ENCODE measurements around the gene ERICH6.

ERICH6 gene

DNA sequence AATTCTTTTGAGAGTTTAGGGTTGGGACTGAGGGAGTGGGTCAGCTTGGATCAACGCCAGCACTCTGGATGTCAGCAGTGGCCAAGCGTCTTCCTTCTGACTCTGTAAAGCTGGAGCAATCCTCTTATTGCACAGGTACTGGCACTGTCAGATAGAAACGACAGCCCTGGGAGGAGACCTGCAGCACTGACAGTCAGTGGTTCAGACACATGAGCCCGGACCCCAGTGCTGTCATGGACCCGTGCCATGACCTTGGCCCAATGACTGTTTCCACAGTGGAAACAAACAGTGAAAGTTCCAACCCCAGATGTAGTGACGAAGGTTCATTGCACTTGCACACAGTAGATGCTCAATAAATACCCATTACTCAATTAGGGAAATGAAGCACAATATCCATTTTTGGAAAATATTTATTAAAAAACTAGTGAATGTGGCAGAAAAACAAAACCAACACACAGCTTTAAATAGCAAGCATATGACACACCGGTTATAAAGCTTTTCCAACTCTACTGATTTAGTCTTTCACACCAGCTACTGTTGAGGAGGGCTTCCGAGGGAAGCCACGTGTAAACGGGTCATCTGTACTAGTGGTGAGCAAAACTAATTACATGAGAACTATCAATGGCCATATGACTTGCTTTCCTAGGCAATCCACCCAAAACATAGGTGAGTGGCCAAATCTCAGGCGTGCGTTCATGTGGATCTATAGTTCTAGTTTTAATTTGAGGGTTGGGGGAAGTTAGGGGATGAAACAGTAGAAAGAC is 37.2 kb upstream of the ERICH6 start:
- TF ChIP-seq, protein P1, sequence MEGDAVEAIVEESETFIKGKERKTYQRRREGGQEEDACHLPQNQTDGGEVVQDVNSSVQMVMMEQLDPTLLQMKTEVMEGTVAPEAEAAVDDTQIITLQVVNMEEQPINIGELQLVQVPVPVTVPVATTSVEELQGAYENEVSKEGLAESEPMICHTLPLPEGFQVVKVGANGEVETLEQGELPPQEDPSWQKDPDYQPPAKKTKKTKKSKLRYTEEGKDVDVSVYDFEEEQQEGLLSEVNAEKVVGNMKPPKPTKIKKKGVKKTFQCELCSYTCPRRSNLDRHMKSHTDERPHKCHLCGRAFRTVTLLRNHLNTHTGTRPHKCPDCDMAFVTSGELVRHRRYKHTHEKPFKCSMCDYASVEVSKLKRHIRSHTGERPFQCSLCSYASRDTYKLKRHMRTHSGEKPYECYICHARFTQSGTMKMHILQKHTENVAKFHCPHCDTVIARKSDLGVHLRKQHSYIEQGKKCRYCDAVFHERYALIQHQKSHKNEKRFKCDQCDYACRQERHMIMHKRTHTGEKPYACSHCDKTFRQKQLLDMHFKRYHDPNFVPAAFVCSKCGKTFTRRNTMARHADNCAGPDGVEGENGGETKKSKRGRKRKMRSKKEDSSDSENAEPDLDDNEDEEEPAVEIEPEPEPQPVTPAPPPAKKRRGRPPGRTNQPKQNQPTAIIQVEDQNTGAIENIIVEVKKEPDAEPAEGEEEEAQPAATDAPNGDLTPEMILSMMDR (IDR thresholded peaks at IDR 0.05; ENCODE audit: low read depth, low read length) = no peak
- H3K4me3 ChIP-seq (ENCODE audit: low read depth, low read length) = no peak overlapping the region

DNA sequence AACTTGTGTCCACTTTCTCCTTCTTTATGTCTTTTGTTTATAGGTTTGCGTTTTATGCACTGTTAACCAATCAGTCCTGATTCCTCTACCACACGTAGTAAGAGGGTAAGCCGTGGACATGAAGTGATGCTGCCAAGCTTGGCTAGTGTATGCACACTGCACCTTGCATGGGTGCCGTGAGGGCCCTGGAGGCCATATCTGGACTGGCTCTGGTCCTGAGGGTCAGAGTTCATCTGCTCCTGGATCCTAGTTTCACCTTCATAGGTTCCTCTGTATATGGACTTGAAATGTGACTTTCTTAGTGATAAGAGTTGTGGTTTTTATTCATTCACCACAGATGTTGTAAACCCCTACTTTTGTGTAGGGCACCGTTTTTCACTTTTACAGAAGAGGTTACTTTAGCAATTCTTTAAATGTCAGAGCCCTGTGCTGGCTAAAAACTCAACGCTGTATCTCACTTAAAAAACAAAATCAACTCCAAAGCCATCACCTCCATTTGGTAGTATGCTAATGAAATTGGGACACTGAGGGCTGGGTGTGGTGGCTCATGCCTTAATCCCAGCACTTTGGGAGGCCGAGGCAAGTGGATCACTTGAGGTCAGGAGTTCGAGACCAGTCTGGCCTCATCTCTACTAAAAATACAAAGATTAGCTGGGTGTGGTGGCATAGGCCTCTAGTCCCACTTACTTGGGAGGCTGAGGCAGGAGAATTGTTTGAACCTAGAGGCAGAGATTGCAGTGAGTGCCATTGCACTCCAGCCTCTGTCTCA is 36.3 kb upstream of the ERICH6 start:
- TF ChIP-seq, protein P1 (IDR thresholded peaks at IDR 0.05; ENCODE audit: low read depth, low read length) = no peak
- no peak overlapping the region for H3K4me3 ChIP-seq (ENCODE audit: low read depth, low read length)

DNA sequence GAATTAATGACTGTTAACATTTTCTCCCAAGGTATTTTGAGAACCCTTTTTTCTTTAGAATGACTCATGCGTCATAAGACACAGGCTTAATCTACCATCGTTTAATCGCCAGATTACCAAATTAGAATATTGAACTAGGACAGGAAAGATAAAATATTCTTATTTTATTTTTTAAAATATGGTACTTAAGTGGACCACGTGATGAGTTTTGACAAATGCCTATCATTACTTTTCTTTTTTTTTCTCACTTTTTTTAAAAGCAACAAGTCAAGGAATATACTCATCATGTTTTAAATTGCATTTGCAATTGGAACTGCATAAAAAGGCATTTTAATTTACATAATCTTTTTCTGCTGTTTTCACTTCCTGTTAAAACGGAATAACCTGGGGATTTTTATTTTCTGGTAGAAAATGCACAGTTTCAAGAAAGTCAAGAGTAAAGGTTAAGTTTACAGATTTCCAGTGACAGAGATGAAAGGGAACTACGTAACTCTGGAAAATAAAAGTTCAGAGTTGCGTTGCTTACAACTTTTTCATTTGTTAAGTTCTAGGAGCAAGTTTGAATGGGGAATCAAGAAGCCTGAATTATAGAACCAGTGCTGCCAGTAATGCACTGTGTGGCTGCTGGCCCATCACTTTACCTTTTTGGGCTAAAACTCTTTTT is 35.6 kb upstream of the ERICH6 start:
- TF ChIP-seq, protein P1 (IDR thresholded peaks at IDR 0.05; ENCODE audit: low read depth, low read length) = no peak
- no peak overlapping the region for H3K4me3 ChIP-seq (ENCODE audit: low read depth, low read length)

DNA sequence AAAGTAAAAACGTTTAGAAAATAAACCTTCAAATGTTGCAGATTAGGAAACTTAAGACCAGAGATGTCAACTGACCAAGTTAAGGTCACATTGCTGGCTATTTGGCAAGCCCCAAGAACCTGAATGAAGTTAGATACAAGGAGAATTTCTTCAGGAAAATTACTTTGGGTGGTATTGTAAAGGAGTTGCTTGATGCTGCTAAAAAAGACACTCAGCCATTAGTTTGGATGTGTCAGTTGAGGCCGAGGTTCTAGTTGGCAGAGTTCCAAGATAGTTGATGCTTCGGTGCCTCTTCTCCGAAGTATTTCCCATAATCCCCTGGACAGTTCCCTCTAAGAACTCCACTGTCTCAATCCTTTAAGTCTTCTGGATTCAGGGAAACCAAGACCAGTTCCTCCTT is 35.0 kb upstream of the ERICH6 start:
- TF ChIP-seq, protein P1 (IDR thresholded peaks at IDR 0.05; ENCODE audit: low read depth, low read length) = no peak
- H3K4me3 ChIP-seq (ENCODE audit: low read depth, low read length) = no peak overlapping the region

DNA sequence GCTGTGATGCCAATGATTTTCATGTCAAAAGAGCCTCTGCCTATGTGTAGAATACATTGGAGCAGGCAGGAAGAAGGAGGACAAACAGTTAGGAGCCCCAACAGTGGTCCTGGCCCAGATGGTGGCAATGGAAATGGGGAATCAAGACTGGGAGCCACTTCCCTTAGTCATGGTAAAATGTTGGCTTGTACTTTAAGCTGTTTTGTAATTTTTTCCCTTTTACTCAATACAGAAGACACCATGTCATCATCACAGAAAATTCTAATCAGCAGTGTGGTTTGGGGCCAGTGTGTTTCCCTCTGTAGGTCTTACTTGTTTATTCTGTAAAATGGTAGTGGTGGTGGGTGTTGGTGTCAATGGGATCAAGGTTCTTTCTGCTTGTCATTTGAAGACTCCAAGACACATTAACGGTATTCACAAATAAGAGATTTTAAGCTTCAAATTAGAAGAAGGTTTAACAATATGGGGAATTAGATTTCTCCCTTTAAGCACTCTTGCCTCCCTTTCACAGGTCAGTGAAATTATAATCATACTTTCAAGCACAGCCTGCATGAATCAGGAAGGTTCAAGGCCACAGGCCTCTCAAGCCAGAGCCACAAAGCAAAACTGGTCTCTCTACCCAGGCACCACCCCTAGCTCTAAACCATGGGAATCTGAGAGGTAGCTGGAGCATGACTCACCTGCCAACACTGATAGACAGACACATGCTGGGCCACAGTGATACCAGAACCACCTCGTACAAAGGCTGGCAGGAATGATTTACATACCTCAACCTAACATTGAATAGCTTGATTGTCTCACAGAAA is 34.4 kb upstream of the ERICH6 start:
- TF ChIP-seq, protein P1 (IDR thresholded peaks at IDR 0.05; ENCODE audit: low read depth, low read length) = no peak
- no peak overlapping the region for H3K4me3 ChIP-seq (ENCODE audit: low read depth, low read length)

DNA sequence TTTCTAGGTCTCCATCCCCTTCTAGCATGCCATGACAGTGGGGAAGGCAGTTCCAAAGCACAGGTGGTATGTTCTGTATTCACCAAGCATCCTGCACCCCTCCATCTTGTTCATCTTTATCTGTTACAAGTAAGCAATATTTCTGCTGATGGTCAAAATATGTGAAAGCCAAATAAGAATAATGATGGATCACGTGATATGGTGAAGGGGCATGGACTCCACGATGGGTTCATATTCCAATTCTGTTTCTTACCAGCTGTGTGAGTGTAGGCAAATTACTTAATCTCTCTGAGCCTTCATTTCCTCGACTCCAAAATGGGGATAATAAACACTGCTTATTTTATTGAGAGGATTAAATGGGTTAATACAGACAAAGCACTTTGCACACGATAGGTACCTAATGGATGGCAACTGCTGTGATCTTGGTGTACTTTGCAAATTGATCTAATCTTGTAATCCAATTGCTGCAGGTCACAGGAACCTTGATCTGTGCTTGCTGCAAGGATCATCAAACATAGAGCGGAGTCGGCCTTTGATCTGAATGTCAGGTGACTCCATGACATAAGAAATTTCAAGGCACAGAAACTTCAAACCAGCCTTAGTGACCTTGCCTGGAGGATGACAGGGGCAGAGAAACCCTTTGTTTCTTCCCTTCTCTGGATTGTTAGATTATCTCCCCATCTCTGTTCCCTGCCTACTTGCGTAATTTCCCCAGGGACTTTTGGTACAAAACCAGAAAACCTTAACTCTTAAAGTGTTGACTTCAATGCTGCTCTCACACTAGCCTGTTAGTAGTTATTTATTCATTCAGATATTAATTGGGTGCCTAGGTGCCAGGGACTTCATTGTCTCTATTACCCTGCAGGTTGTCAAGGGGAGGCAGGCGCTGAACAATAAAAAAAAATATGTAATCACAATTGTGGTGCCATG is 33.4 kb upstream of the ERICH6 start:
- H3K4me3 ChIP-seq (ENCODE audit: low read depth, low read length) = no peak overlapping the region
- TF ChIP-seq, protein P1 (IDR thresholded peaks at IDR 0.05; ENCODE audit: low read depth, low read length) = no peak
